SK-N-SH (cell line): ENCODE results near the gene KRT3. TPM values are rescaled to one million over a fixed set of nuclear protein-coding genes. Genes with fewer than 3 reads are reported as not detected.

Experiments used
- CTCF ChIA-PET: fragments of 300-600, 350-600 bp; formaldehyde crosslinking; extraction: SDS; loops from one replicate; lab custom pipeline; 2021; lab: Yijun Ruan, JAX
- POLR2A ChIA-PET: fragments of 350-600 bp; sonication (Branson Sonifier 250); formaldehyde crosslinking; extraction: SDS; loops from one replicate; lab custom pipeline; 2020; ENCODE audit warnings: antibody characterized with exemption, inconsistent platforms; lab: Yijun Ruan, JAX
- DNase-seq: peaks from one replicate; pipeline ENCODE4 v3.0.0; 2012
- H2AFZ ChIP-seq: fragments of 200-600 bp; sonication (generic); 2 replicates; pipeline ENCODE4 v1.8.1; 2016; ENCODE audit warnings: antibody characterized with exemption, mild to moderate bottlenecking, low read depth
- H3F3A ChIP-seq: fragments of 200-600 bp; sonication (generic); replicated peaks from 2 replicates; pipeline ENCODE3; 2016; ENCODE audit warnings: antibody characterized with exemption, mild to moderate bottlenecking; ENCODE audit not compliant: insufficient read depth
- H3K27ac ChIP-seq, 2 experiments: fragments of 200-500 bp in 1 of 2; fragments of 200-600 bp in 1 of 2; sonication (Bioruptor generic) in 1 of 2; sonication (generic), shearing (Covaris generic) in 1 of 2; 2 replicates each; pipeline versions ENCODE4 v1.5.1 to v1.6.1; 2014 to 2016; ENCODE audit warnings: low read depth in 2 of 2, inconsistent platforms in 1 of 2, low read length in 1 of 2, mild to moderate bottlenecking in 1 of 2, mixed read lengths in 1 of 2
- H3K27me3 ChIP-seq: fragments of 200-600 bp; sonication (generic), shearing (Covaris generic); 2 replicates; pipeline ENCODE4 v1.6.1; 2016; ENCODE audit warnings: mixed run types; ENCODE audit not compliant: insufficient read depth
- H3K36me3 ChIP-seq, 2 experiments: fragments of 200-500 bp in 1 of 2; fragments of 200-600 bp in 1 of 2; sonication (Bioruptor generic) in 1 of 2; sonication (generic) in 1 of 2; replicated peaks in 1 of 2; 2 replicates each; pipeline versions ENCODE3 to v1.5.1; 2014 to 2016; ENCODE audit warnings: low read length in 1 of 2, mild to moderate bottlenecking in 1 of 2; ENCODE audit not compliant: insufficient read depth in 2 of 2, control insufficient read depth in 1 of 2
- H3K4me1 ChIP-seq, 2 experiments: fragments of 200-500 bp in 1 of 2; fragments of 200-600 bp in 1 of 2; sonication (Bioruptor generic) in 1 of 2; sonication (generic), shearing (Covaris generic) in 1 of 2; 2 replicates each; pipeline versions ENCODE4 v1.5.1 to v1.6.1; 2014 to 2016; ENCODE audit warnings: low read depth in 1 of 2, low read length in 1 of 2, mixed run types in 1 of 2; ENCODE audit not compliant: insufficient read depth in 2 of 2, control insufficient read depth in 1 of 2
- H3K4me2 ChIP-seq: fragments of 200-600 bp; sonication (generic), shearing (Covaris generic); 2 replicates; pipeline ENCODE4 v1.6.1; 2017; ENCODE audit warnings: mixed run types
- H3K4me3 ChIP-seq, 2 experiments: fragments of 200-500 bp in 1 of 2; fragments of 200-600 bp in 1 of 2; sonication (Bioruptor generic) in 1 of 2; sonication (generic), shearing (Covaris generic) in 1 of 2; 2 replicates each; pipeline versions ENCODE4 v1.5.1 to v1.8.1; 2014 to 2016; ENCODE audit warnings: low read depth in 2 of 2, inconsistent platforms in 1 of 2, low read length in 1 of 2, mild to moderate bottlenecking in 1 of 2, mixed read lengths in 1 of 2, moderate library complexity in 1 of 2
- H3K79me2 ChIP-seq: fragments of 200-600 bp; sonication (generic); 2 replicates; pipeline ENCODE4 v1.8.1; 2017; ENCODE audit warnings: mild to moderate bottlenecking; ENCODE audit not compliant: insufficient read depth
- H3K9ac ChIP-seq: fragments of 200-600 bp; sonication (generic); 2 replicates; pipeline ENCODE4 v1.6.1; 2017; ENCODE audit warnings: mixed run types
- H3K9me2 ChIP-seq: fragments of 200-600 bp; sonication (generic); 2 replicates; pipeline ENCODE4 v1.6.1; 2017; ENCODE audit warnings: mixed run types
- H3K9me3 ChIP-seq: fragments of 200-600 bp; sonication (generic); 2 replicates; pipeline ENCODE4 v1.6.1; 2017; ENCODE audit warnings: mixed run types, mild to moderate bottlenecking, moderate library complexity
- H4K20me1 ChIP-seq: fragments of 200-600 bp; sonication (generic); 2 replicates; pipeline ENCODE4 v1.6.1; 2017; ENCODE audit warnings: mild to moderate bottlenecking, mixed run types; ENCODE audit not compliant: insufficient read depth
- EZH2phosphoT487 ChIP-seq: fragments of 200-600 bp; sonication (generic); IDR thresholded peaks from 2 replicates; pipeline ENCODE4 v1.6.1; 2017; ENCODE audit warnings: low read depth, mixed run types, mild to moderate bottlenecking, antibody characterized with exemption, moderate library complexity, borderline replicate concordance
- FOXJ3 ChIP-seq: sonication (generic); formaldehyde crosslinking; IDR thresholded peaks from 2 replicates; pipeline ENCODE4 v1.5.1; 2020; ENCODE audit warnings: mild to moderate bottlenecking, missing genetic modification reagents
- JUND ChIP-seq: IDR thresholded peaks from 2 replicates; pipeline ENCODE4 v1.4.0; 2012
- MXI1 ChIP-seq: IDR thresholded peaks from 2 replicates; pipeline ENCODE4 v1.6.1; 2012; ENCODE audit warnings: mild to moderate bottlenecking, low read depth, low read length, improper control_type of control experiment
- NFIC ChIP-seq: IDR thresholded peaks from 2 replicates; pipeline ENCODE4 v1.4.0; 2012; ENCODE audit warnings: borderline replicate concordance
- NRF1 ChIP-seq: IDR thresholded peaks from 2 replicates; pipeline ENCODE4 v1.6.1; 2012; ENCODE audit warnings: low read depth, mild to moderate bottlenecking, low read length
- POLR2AphosphoS5 ChIP-seq: IDR thresholded peaks from 2 replicates; pipeline ENCODE4 v1.6.1; 2012; ENCODE audit warnings: low read depth, low read length
- RAD21 ChIP-seq: IDR thresholded peaks from 2 replicates; pipeline ENCODE4 v1.6.1; 2012; ENCODE audit warnings: mild to moderate bottlenecking, low read length
- RFX5 ChIP-seq: IDR thresholded peaks from 2 replicates; pipeline ENCODE4 v1.6.1; 2012; ENCODE audit warnings: mild to moderate bottlenecking, improper control_type of control experiment, low read length
- TEAD4 ChIP-seq: IDR thresholded peaks from 2 replicates; pipeline ENCODE4 v1.4.0; 2012; ENCODE audit warnings: mild to moderate bottlenecking, borderline replicate concordance; ENCODE audit not compliant: insufficient read depth
- polyA plus RNA-seq, 3 experiments: library from polyadenylated mRNA; depleted of rRNA; stranded (reverse); fragments of >200 nt; gene quantifications; 2 replicates each; pipeline ENCODE4 v1.2.3, GENCODE V29; 2012
- TF ChIP-seq, protein P1 (sequence below): fragments of 200-600 bp; sonication (generic); IDR thresholded peaks from 2 replicates; pipeline ENCODE4 v1.6.1; 2017; ENCODE audit warnings: antibody characterized with exemption, mild to moderate bottlenecking, moderate library complexity
- TF ChIP-seq, protein P2 (sequence below): IDR thresholded peaks from 2 replicates; pipeline ENCODE4 v1.6.1; 2012; ENCODE audit warnings: mild to moderate bottlenecking, low read depth, low read length, moderate library complexity
- TF ChIP-seq, protein P3 (sequence below): IDR thresholded peaks from 2 replicates; pipeline ENCODE4 v1.4.0; 2012; ENCODE audit warnings: low read depth, borderline replicate concordance
- TF ChIP-seq, protein P4 (sequence below): IDR thresholded peaks from 2 replicates; pipeline ENCODE4; 2012
- TF ChIP-seq, protein P5 (sequence below): IDR thresholded peaks from 2 replicates; pipeline ENCODE4 v1.4.0; 2012; ENCODE audit warnings: low read depth

The KRT3 gene
- polyA plus RNA-seq, 1 of the 3 experiments (the other 2 are of a cell fraction), result not detected

DNA sequence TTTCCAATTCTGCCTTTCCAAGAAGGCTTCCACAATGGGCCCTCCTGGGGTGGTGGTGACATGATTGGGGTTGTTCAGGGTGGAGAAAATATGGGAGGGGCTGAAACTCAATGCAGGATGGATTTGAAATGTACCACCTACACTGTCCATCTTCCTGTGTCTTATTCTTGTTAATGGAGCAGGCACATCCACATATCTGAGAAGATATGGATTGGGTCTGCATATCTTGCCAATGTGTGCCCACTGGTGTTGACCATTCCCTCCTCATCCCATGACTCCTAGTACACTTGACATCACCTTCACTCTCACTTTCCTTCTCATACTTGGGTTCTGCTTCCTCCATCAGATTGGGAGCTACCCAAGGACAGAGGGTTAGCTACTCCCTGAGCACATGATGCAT is 26.0 kb downstream of the KRT3 start:
- ChIA-PET CTCF (no interaction called here), POLR2A (no interaction called here)
- H2AFZ ChIP-seq, result no peak overlapping the region
- H3K27me3 ChIP-seq, result peaks cover 34% of the 10 kb centered on the region
- H3K4me2 ChIP-seq, result no peak overlapping the region
- no peaks in the 10 kb centered on the region for H3K79me2 ChIP-seq
- H3K4me1 ChIP-seq, result no peaks in the 10 kb centered on the region
- no peaks in the 10 kb centered on the region for H3K9me2 ChIP-seq
- no peaks in the 10 kb centered on the region for H3K9me3 ChIP-seq
- no peak for TF ChIP-seq JUND
- no peak for TF ChIP-seq NFIC
- no peak for TF ChIP-seq NRF1
- TF ChIP-seq, protein P1, sequence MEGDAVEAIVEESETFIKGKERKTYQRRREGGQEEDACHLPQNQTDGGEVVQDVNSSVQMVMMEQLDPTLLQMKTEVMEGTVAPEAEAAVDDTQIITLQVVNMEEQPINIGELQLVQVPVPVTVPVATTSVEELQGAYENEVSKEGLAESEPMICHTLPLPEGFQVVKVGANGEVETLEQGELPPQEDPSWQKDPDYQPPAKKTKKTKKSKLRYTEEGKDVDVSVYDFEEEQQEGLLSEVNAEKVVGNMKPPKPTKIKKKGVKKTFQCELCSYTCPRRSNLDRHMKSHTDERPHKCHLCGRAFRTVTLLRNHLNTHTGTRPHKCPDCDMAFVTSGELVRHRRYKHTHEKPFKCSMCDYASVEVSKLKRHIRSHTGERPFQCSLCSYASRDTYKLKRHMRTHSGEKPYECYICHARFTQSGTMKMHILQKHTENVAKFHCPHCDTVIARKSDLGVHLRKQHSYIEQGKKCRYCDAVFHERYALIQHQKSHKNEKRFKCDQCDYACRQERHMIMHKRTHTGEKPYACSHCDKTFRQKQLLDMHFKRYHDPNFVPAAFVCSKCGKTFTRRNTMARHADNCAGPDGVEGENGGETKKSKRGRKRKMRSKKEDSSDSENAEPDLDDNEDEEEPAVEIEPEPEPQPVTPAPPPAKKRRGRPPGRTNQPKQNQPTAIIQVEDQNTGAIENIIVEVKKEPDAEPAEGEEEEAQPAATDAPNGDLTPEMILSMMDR, result no peak
- TF ChIP-seq, protein P2, sequence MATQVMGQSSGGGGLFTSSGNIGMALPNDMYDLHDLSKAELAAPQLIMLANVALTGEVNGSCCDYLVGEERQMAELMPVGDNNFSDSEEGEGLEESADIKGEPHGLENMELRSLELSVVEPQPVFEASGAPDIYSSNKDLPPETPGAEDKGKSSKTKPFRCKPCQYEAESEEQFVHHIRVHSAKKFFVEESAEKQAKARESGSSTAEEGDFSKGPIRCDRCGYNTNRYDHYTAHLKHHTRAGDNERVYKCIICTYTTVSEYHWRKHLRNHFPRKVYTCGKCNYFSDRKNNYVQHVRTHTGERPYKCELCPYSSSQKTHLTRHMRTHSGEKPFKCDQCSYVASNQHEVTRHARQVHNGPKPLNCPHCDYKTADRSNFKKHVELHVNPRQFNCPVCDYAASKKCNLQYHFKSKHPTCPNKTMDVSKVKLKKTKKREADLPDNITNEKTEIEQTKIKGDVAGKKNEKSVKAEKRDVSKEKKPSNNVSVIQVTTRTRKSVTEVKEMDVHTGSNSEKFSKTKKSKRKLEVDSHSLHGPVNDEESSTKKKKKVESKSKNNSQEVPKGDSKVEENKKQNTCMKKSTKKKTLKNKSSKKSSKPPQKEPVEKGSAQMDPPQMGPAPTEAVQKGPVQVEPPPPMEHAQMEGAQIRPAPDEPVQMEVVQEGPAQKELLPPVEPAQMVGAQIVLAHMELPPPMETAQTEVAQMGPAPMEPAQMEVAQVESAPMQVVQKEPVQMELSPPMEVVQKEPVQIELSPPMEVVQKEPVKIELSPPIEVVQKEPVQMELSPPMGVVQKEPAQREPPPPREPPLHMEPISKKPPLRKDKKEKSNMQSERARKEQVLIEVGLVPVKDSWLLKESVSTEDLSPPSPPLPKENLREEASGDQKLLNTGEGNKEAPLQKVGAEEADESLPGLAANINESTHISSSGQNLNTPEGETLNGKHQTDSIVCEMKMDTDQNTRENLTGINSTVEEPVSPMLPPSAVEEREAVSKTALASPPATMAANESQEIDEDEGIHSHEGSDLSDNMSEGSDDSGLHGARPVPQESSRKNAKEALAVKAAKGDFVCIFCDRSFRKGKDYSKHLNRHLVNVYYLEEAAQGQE, result no peak
- TF ChIP-seq EZH2phosphoT487, result no peak
- no peak for TF ChIP-seq POLR2AphosphoS5
- TF ChIP-seq, protein P3, sequence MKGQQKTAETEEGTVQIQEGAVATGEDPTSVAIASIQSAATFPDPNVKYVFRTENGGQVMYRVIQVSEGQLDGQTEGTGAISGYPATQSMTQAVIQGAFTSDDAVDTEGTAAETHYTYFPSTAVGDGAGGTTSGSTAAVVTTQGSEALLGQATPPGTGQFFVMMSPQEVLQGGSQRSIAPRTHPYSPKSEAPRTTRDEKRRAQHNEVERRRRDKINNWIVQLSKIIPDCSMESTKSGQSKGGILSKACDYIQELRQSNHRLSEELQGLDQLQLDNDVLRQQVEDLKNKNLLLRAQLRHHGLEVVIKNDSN, result no peak
- TF ChIP-seq TEAD4, result no peak
- TF ChIP-seq RAD21, result no peak
- TF ChIP-seq, protein P4, sequence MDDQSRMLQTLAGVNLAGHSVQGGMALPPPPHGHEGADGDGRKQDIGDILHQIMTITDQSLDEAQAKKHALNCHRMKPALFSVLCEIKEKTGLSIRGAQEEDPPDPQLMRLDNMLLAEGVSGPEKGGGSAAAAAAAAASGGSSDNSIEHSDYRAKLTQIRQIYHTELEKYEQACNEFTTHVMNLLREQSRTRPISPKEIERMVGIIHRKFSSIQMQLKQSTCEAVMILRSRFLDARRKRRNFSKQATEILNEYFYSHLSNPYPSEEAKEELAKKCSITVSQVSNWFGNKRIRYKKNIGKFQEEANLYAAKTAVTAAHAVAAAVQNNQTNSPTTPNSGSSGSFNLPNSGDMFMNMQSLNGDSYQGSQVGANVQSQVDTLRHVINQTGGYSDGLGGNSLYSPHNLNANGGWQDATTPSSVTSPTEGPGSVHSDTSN, result no peak
- TF ChIP-seq, protein P5, sequence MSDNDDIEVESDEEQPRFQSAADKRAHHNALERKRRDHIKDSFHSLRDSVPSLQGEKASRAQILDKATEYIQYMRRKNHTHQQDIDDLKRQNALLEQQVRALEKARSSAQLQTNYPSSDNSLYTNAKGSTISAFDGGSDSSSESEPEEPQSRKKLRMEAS, result no peak
- TF ChIP-seq FOXJ3 (CRISPR knock-in tag), result no peak
- TF ChIP-seq MXI1, result no peak
- no peak for TF ChIP-seq RFX5
- no peak overlapping the region for H3K9ac ChIP-seq
- no peaks in the 10 kb centered on the region for H3F3A ChIP-seq
- no peak overlapping the region for H3K27ac ChIP-seq
- H4K20me1 ChIP-seq, result no peaks in the 10 kb centered on the region
- H3K36me3 ChIP-seq, result no peaks in the 10 kb centered on the region
- no peak for DNase-seq
- no peak overlapping the region for H3K4me3 ChIP-seq
